Transverse colon (tissue), 4 donors: Measurements from ENCODE around the gene NOP53. TPM values are rescaled to one million over a fixed set of nuclear protein-coding genes. Genes with fewer than 3 reads are reported as not detected.
"Not testable (repeated sequence)": the region's sequence is repeated elsewhere in the genome, so short reads cannot be mapped to it uniquely, and the experiment has no call there.

Experiments used
- DNase-seq: peaks from one replicate; pipeline ENCODE4 v3.0.0-alpha.2; 2019
- H3K27ac ChIP-seq, 4 donors: fragments of 200-600 bp; sonication (generic); 2 replicates each; pipeline ENCODE4 v1.5.1; 2016 to 2018; ENCODE audit warnings: inconsistent platforms in 4 of 4
- H3K27me3 ChIP-seq: fragments of 200-600 bp; sonication (generic); 2 replicates; pipeline ENCODE4 v1.5.1; 2017; ENCODE audit warnings: inconsistent platforms
- H3K36me3 ChIP-seq, 4 donors: fragments of 200-600 bp; sonication (generic); 2 replicates each; pipeline ENCODE4 v1.5.1; 2017 to 2019; ENCODE audit warnings: inconsistent platforms in 4 of 4
- H3K4me1 ChIP-seq, 4 donors: fragments of 200-600 bp; sonication (generic); 2 replicates each; pipeline ENCODE4 v1.5.1; 2017 to 2020; ENCODE audit warnings: inconsistent platforms in 4 of 4
- H3K4me3 ChIP-seq, 4 donors: fragments of 200-600 bp; sonication (generic); 1 replicate in 1 of 4; 2 replicates in 3 of 4; pipeline versions ENCODE4 v1.5.1 to v1.6.1; 2017 to 2019; ENCODE audit warnings: inconsistent platforms in 4 of 4
- H3K9me3 ChIP-seq, 2 donors: fragments of 200-600 bp; sonication (generic); 2 replicates each; pipeline ENCODE4 v1.5.1; 2017 to 2019; ENCODE audit warnings: inconsistent platforms in 2 of 2
- CTCF ChIP-seq, 5 experiments: fragments of 200-600 bp in 3 of 5; fragments of 450-650 bp in 2 of 5; sonication (generic) in 3 of 5; IDR thresholded peaks; 1 replicate in 2 of 5; 2 replicates in 3 of 5; pipeline ENCODE4 v1.5.1; 2016 to 2017; ENCODE audit warnings: antibody characterized with exemption in 5 of 5, inconsistent platforms in 3 of 5, mild to moderate bottlenecking in 2 of 5, moderate library complexity in 1 of 5
- EP300 ChIP-seq: sonication (generic); formaldehyde crosslinking; IDR thresholded peaks from one replicate; pipeline ENCODE4 v1.6.1; 2017; ENCODE audit warnings: antibody characterized with exemption, low read depth
- POLR2A ChIP-seq: fragments of 450-650 bp; IDR thresholded peaks from one replicate; pipeline ENCODE4 v1.6.1; 2016; ENCODE audit warnings: antibody characterized with exemption, mild to moderate bottlenecking, moderate library complexity
- POLR2AphosphoS5 ChIP-seq, 3 donors: sonication (generic); formaldehyde crosslinking; IDR thresholded peaks; one replicate each; pipeline ENCODE4 v1.6.1; 2016; ENCODE audit warnings: antibody characterized with exemption in 3 of 3
- WGBS, 2 donors: methylation state at CpG; one replicate each; pipeline ENCODE4 v1.1.5; 2018; ENCODE audit warnings: low coverage in 1 of 2; 5-methylcytosine and 5-hydroxymethylcytosine counted together
- in situ Hi-C, 4 donors: fragments of 200-750 bp; cut with MboI; loops; one replicate each; pipeline versions ENCODE4 v1.15.0 to v1.15.1; 2017; ENCODE audit warnings: low sequenced_read_pairs in 3 of 4, low pct_ligation_motif_present in 1 of 4, low pct_unique_long_range_greater_than_20kb in 1 of 4
- intact Hi-C: fragments of 100-400 bp; cut with DNase I; formaldehyde crosslinking; loops from one replicate; pipeline ENCODE4 v1.15.1; 2023; ENCODE audit warnings: low total_unique reads
- total RNA-seq, 4 donors: library from RNA; depleted of rRNA; stranded (reverse); fragments of >200 nt; gene quantifications; one replicate each; pipeline ENCODE4 v1.1.0, GENCODE V29; 2016

NOP53 gene
- total RNA-seq, 4 donors from 2014 or later = 239 to 490 (median 364) TPM

GRCh38 chr19:47726467-47726866, 18.9 kb upstream of the NOP53 start:
- Histone ChIP-seq H3K36me3 (peaks cover 0 to 3% (median 0%) of the 10 kb centered on the region in 4 donors), H3K4me1 (peaks cover 27 to 46% (median 36%) of the 10 kb centered on the region in 4 donors), H3K27me3 (peaks cover 30% of the 10 kb centered on the region), H3K4me3 (no peak overlapping the region), H3K27ac (peak overlapping the region; percentile 72 to 90 (median 78)), H3K9me3 (no peaks in the 10 kb centered on the region)
- WGBS, 2 donors = 38 to 66% methylated on average over 2 to 4 of the region's 4 CpGs
- in situ Hi-C loops (no loop called here), intact Hi-C loops (no loop called here)
- no peak for DNase-seq
- TF ChIP-seq EP300 = no peak
- no peak for TF ChIP-seq POLR2AphosphoS5 (IDR thresholded peaks at IDR 0.05)
- TF ChIP-seq POLR2A = no peak
- no peak for TF ChIP-seq CTCF (IDR thresholded peaks at IDR 0.05)

GRCh38 chr19:47728295-47728694, 17.1 kb upstream of the NOP53 start:
- in situ Hi-C loops = not testable (repeated sequence)

GRCh38 chr19:47729468-47729798, 15.9 kb upstream of the NOP53 start:
- intact Hi-C loops (no loop called here), in situ Hi-C loops (no loop called here)
- DNase-seq = peak; percentile 45
- 12% methylated on average over 9 of the region's 9 CpGs; no CpG with 5 or more reads in 1 of the 2 donors for whole genome bisulfite sequencing, 2 donors
- Histone ChIP-seq H3K4me3 (no peak overlapping the region), H3K36me3 (peaks cover 0 to 3% (median 0%) of the 10 kb centered on the region in 4 donors), H3K27ac (peak overlapping the region; percentile 72 to 90 (median 78)), H3K9me3 (no peaks in the 10 kb centered on the region), H3K4me1 (peaks cover 18 to 31% (median 20%) of the 10 kb centered on the region in 4 donors), H3K27me3 (peaks cover 21% of the 10 kb centered on the region)
- no peak for TF ChIP-seq EP300
- TF ChIP-seq POLR2A = no peak
- TF ChIP-seq POLR2AphosphoS5 (IDR thresholded peaks at IDR 0.05) = no peak
- no peak for TF ChIP-seq CTCF (IDR thresholded peaks at IDR 0.05)

More at GRCh38 chr19:47728295-47728694, 17.1 kb upstream of the NOP53 start:
- H3K4me3 ChIP-seq, DNase-seq, H3K9me3 ChIP-seq, H3K36me3 ChIP-seq, intact Hi-C loops: not testable (repeated sequence)
- Histone ChIP-seq H3K27ac (peak overlapping the region; percentile 72 to 90 (median 78)), H3K27me3 (peaks cover 21% of the 10 kb centered on the region), H3K4me1 (peaks cover 22 to 35% (median 28%) of the 10 kb centered on the region in 4 donors)
- 76 to 84% methylated on average over 4 of the region's 4 CpGs for WGBS, 2 donors

- H3K27ac ChIP-seq = peak overlapping the region; percentile 72 to 90 (median 78)
- TF ChIP-seq POLR2AphosphoS5 (IDR thresholded peaks at IDR 0.05) = no peak
- WGBS, 2 donors = 22 to 46% methylated on average over 4 to 30 of the region's 30 CpGs
- H3K27me3 ChIP-seq = peaks cover 21% of the 10 kb centered on the region
- no peak overlapping the region for H3K4me3 ChIP-seq
- no peaks in the 10 kb centered on the region for H3K9me3 ChIP-seq
- in situ Hi-C loops = no loop called here
- peaks cover 18 to 31% (median 19%) of the 10 kb centered on the region in 4 donors for H3K4me1 ChIP-seq
- intact Hi-C loops = no loop called here
- DNase-seq = peak; percentile 39
- peaks cover 0 to 3% (median 0%) of the 10 kb centered on the region in 4 donors for H3K36me3 ChIP-seq
These were observed 15.4 kb upstream of the NOP53 start for GRCh38 chr19:47729799-47730520.

- Histone ChIP-seq H3K36me3 (peaks cover 0 to 3% (median 0%) of the 10 kb centered on the region in 4 donors), H3K27me3 (peaks cover 21% of the 10 kb centered on the region), H3K9me3 (no peaks in the 10 kb centered on the region), H3K4me1 (peaks cover 18 to 31% (median 19%) of the 10 kb centered on the region in 4 donors), H3K27ac (peak overlapping the region; percentile 72 to 90 (median 78)), H3K4me3 (no peak overlapping the region)
- in situ Hi-C loops = no loop called here
- DNase-seq = no peak
- intact Hi-C loops = no loop called here
- TF ChIP-seq EP300 (no peak), POLR2A (no peak)
- WGBS, 2 donors = 77 to 100% methylated on average over 1 to 8 of the region's 8 CpGs
These were observed 14.8 kb upstream of the NOP53 start for GRCh38 chr19:47730521-47730889.
